Measurements from ENCODE around the gene JAKMIP1.

The JAKMIP1 gene

GRCh38 chr4:6042293-6043063 is 157.9 kb downstream of the JAKMIP1 start:
- no peak for TF ChIP-seq CTCF (IDR thresholded peaks at IDR 0.05; ENCODE audit: low read depth, low read length, missing control alignments)
- no peak overlapping the region for H3K4me3 ChIP-seq (replicated peaks; ENCODE audit: low read depth, low read length)
- DNase-seq (ENCODE audit: extremely low read depth, low read depth): no peak

GRCh38 chr4:6041800-6042199 is 158.5 kb downstream of the JAKMIP1 start:
- H3K4me3 ChIP-seq (replicated peaks; ENCODE audit: low read depth, low read length): no peak overlapping the region
- no peak for TF ChIP-seq CTCF (IDR thresholded peaks at IDR 0.05; ENCODE audit: low read depth, low read length, missing control alignments)
- DNase-seq (ENCODE audit: extremely low read depth, low read depth): no peak

- DNase-seq (ENCODE audit: extremely low read depth, low read depth): no peak
- TF ChIP-seq CTCF (IDR thresholded peaks at IDR 0.05; ENCODE audit: low read depth, low read length, missing control alignments): no peak
- H3K4me3 ChIP-seq (replicated peaks; ENCODE audit: low read depth, low read length): no peak overlapping the region
Measured at GRCh38 chr4:6038711-6039110, 161.6 kb downstream of the JAKMIP1 start.

GRCh38 chr4:6035786-6036185 is 164.6 kb downstream of the JAKMIP1 start:
- TF ChIP-seq CTCF (IDR thresholded peaks at IDR 0.05; ENCODE audit: low read depth, low read length, missing control alignments): no peak
- no peak overlapping the region for H3K4me3 ChIP-seq (replicated peaks; ENCODE audit: low read depth, low read length)
- no peak for DNase-seq (ENCODE audit: extremely low read depth, low read depth)

- no peak for DNase-seq (ENCODE audit: extremely low read depth, low read depth)
- H3K4me3 ChIP-seq (replicated peaks; ENCODE audit: low read depth, low read length): no peak overlapping the region
- TF ChIP-seq CTCF (IDR thresholded peaks at IDR 0.05; ENCODE audit: low read depth, low read length, missing control alignments): no peak
Measured at GRCh38 chr4:6033381-6033780, 167.0 kb downstream of the JAKMIP1 start.

- H3K4me3 ChIP-seq (replicated peaks; ENCODE audit: low read depth, low read length): no peak overlapping the region
- no peak for TF ChIP-seq CTCF (IDR thresholded peaks at IDR 0.05; ENCODE audit: low read depth, low read length, missing control alignments)
- DNase-seq (ENCODE audit: extremely low read depth, low read depth): no peak
Measured at GRCh38 chr4:6032249-6033244, 167.8 kb downstream of the JAKMIP1 start.
